ENCODE measurements around the gene PGRMC1.

DNA sequence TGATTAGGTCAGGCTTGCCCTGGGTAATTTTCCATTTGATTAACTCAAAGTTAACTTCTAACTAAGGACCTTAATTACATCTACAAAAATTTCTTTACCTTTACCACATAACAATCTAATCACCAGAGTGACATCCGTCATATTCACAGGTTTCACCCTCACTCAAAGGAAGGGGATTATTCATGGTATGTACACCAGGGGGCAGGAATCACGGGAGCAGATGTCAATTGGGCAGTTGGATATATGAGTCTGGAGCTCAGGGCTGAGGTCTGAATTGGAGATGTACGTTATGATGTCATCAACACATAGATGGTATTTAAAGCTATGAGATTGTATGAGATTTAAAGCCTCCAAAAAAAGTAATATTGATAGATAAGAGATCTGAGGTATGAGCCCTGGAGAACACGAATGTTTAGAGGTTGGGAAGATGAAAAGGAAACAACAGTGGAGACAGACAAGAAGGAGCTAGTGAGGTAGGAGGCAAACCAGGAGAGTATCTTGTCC lies 52.9 kb downstream of the PGRMC1 start:
- TF ChIP-seq, protein P1, sequence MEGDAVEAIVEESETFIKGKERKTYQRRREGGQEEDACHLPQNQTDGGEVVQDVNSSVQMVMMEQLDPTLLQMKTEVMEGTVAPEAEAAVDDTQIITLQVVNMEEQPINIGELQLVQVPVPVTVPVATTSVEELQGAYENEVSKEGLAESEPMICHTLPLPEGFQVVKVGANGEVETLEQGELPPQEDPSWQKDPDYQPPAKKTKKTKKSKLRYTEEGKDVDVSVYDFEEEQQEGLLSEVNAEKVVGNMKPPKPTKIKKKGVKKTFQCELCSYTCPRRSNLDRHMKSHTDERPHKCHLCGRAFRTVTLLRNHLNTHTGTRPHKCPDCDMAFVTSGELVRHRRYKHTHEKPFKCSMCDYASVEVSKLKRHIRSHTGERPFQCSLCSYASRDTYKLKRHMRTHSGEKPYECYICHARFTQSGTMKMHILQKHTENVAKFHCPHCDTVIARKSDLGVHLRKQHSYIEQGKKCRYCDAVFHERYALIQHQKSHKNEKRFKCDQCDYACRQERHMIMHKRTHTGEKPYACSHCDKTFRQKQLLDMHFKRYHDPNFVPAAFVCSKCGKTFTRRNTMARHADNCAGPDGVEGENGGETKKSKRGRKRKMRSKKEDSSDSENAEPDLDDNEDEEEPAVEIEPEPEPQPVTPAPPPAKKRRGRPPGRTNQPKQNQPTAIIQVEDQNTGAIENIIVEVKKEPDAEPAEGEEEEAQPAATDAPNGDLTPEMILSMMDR (IDR thresholded peaks at IDR 0.05; ENCODE audit: low read depth, low read length): peak; percentile 22
- no peak for TF ChIP-seq POLR2A (IDR thresholded peaks at IDR 0.05; ENCODE audit: extremely low read depth, insufficient read length)

Measured in NB4 (cell line).